Thyroid gland (tissue), 4 donors: ENCODE results near the gene PHTF2.

ENCODE experiments used
- POLR2A ChIP-seq, 2 donors: fragments of 450-650 bp; IDR thresholded peaks; one replicate each; pipeline ENCODE4 v1.6.1; 2017; ENCODE audit warnings: antibody characterized with exemption in 2 of 2, mild to moderate bottlenecking in 2 of 2, moderate library complexity in 1 of 2
- TF ChIP-seq, protein P1 (sequence below), 6 experiments: fragments of 200-600 bp in 3 of 6; fragments of 450-650 bp in 3 of 6; sonication (generic) in 3 of 6; IDR thresholded peaks; one replicate each; pipeline ENCODE4 v1.5.1; 2016 to 2019; ENCODE audit warnings: antibody characterized with exemption in 6 of 6, mild to moderate bottlenecking in 2 of 6, inconsistent platforms in 1 of 6, moderate library complexity in 1 of 6

DNA sequence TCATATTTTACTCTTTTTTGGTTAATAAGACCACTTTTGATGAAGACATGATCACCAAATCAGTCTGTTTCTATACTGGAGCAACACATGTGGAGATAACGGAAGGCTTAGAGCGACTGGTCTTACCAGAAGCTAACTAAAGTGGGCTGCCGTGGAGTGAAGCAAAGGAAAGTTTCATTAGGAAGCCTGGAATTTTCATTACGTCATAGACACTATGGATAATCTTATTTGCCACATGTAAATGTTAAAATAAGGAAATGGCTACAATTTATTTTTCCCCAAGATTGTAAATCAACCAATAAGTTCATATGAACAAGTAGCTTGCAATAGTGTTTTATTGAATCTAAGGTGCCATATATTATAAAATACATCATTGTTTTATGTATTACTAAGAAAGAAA is 185.4 kb downstream of the PHTF2 start:
- TF ChIP-seq, protein P1, sequence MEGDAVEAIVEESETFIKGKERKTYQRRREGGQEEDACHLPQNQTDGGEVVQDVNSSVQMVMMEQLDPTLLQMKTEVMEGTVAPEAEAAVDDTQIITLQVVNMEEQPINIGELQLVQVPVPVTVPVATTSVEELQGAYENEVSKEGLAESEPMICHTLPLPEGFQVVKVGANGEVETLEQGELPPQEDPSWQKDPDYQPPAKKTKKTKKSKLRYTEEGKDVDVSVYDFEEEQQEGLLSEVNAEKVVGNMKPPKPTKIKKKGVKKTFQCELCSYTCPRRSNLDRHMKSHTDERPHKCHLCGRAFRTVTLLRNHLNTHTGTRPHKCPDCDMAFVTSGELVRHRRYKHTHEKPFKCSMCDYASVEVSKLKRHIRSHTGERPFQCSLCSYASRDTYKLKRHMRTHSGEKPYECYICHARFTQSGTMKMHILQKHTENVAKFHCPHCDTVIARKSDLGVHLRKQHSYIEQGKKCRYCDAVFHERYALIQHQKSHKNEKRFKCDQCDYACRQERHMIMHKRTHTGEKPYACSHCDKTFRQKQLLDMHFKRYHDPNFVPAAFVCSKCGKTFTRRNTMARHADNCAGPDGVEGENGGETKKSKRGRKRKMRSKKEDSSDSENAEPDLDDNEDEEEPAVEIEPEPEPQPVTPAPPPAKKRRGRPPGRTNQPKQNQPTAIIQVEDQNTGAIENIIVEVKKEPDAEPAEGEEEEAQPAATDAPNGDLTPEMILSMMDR (IDR thresholded peaks at IDR 0.05), result no peak
- TF ChIP-seq POLR2A (IDR thresholded peaks at IDR 0.05), result no peak
